ENCODE results near the gene PLCB1.

DNA sequence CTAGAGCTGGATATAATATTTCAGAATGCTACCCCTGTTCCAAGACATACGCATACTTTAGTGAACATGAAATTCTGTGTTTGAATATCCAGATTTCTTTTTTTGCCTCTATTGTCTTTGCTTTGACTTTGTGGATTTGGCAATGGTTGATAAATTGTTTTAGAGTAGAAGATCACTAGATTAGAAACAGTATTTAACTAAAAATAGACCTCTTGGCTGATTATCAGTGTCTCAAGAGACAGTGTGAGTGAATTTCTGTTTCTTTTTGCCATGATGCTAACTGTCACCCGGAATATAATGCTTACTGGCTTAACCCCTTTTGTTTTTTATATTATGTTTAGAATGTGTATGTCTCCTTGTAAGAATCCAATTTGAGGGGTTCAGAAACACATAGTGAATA is 102.5 kb downstream of the PLCB1 start:
- TF ChIP-seq, protein P1, sequence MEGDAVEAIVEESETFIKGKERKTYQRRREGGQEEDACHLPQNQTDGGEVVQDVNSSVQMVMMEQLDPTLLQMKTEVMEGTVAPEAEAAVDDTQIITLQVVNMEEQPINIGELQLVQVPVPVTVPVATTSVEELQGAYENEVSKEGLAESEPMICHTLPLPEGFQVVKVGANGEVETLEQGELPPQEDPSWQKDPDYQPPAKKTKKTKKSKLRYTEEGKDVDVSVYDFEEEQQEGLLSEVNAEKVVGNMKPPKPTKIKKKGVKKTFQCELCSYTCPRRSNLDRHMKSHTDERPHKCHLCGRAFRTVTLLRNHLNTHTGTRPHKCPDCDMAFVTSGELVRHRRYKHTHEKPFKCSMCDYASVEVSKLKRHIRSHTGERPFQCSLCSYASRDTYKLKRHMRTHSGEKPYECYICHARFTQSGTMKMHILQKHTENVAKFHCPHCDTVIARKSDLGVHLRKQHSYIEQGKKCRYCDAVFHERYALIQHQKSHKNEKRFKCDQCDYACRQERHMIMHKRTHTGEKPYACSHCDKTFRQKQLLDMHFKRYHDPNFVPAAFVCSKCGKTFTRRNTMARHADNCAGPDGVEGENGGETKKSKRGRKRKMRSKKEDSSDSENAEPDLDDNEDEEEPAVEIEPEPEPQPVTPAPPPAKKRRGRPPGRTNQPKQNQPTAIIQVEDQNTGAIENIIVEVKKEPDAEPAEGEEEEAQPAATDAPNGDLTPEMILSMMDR (conservative IDR thresholded peaks at IDR 0.05 in 1 of 2, IDR thresholded peaks at IDR 0.05 in 1 of 2; ENCODE audit: extremely low read depth in 1 of 2, insufficient read depth in 1 of 2, low read depth in 1 of 2, low read length in 2 of 2): no peak
- no peak for TF ChIP-seq EZH2 (IDR thresholded peaks at IDR 0.05; ENCODE audit: borderline replicate concordance, low read length)
